Esophagus muscularis mucosa (tissue), 3 donors: Measurements from ENCODE around the gene ESYT3.

Experiments
- CTCF ChIP-seq, 3 experiments: fragments of 200-600 bp in 2 of 3; fragments of 450-650 bp in 1 of 3; sonication (generic) in 2 of 3; IDR thresholded peaks; one replicate each; pipeline ENCODE4 v1.5.1; 2017 to 2019; ENCODE audit warnings: antibody characterized with exemption in 3 of 3, mild to moderate bottlenecking in 2 of 3, moderate library complexity in 1 of 3
- EP300 ChIP-seq: sonication (generic); formaldehyde crosslinking; IDR thresholded peaks from one replicate; pipeline ENCODE4 v1.6.1; 2017; ENCODE audit warnings: antibody characterized with exemption

GRCh38 chr3:138465925-138466324 lies 31.5 kb downstream of the ESYT3 start:
- TF ChIP-seq EP300 (no peak), CTCF (IDR thresholded peaks at IDR 0.05) (no peak)
